ENCODE results near the gene KIAA0753. TPM values are rescaled to one million over a fixed set of nuclear protein-coding genes. Genes with fewer than 3 reads are reported as not detected.
A peak's percentile ranks its signal among the peaks of the same experiment; 100 is the strongest.
"Not testable (repeated sequence)": the region's sequence is repeated elsewhere in the genome, so short reads cannot be mapped to it uniquely, and the experiment has no call there.

Gene KIAA0753
- total and polyA plus RNA-seq, 7 experiments from 2014 or later: 2.6 to 18.4 (median 13.3) TPM

GRCh38 chr17:6577686-6578263, 62.7 kb downstream of the KIAA0753 start:
- peaks cover 11 to 25% (median 19%) of the 10 kb centered on the region in 7 donors for H3K4me1 Mint-ChIP-seq
- H3K36me3 Mint-ChIP-seq: peaks cover 11 to 31% (median 14%) of the 10 kb centered on the region in 5 donors
- no peak overlapping the region for H3K4me3 Mint-ChIP-seq
- H3K27ac ChIP-seq (ENCODE audit: low read depth, low read length): no peak overlapping the region
- ATAC-seq (no peak), DNase-seq (no peak)
- no peaks in the 10 kb centered on the region for H3K27me3 ChIP-seq (ENCODE audit: control insufficient read depth in 2 of 2, insufficient read depth in 2 of 2, low read length in 2 of 2)
- no peaks in the 10 kb centered on the region for H3K9me3 ChIP-seq (ENCODE audit: control insufficient read depth in 2 of 3, low read length in 3 of 3)
- H3K27ac Mint-ChIP-seq: no peak overlapping the region
- ChIA-PET CTCF (no interaction called here), POLR2A (no interaction called here)
- H3K4me3 ChIP-seq (ENCODE audit: low read length): no peak overlapping the region
- peaks cover 0 to 21% (median 0%) of the 10 kb centered on the region in 3 experiments for H3K36me3 ChIP-seq (ENCODE audit: control insufficient read depth in 2 of 3, insufficient read depth in 3 of 3, low read length in 3 of 3)
- no peaks in the 10 kb centered on the region for H3K9me3 Mint-ChIP-seq
- peaks cover 7 to 17% of the 10 kb centered on the region in 2 donors for H3K4me1 ChIP-seq (ENCODE audit: control insufficient read depth in 2 of 2, insufficient read depth in 2 of 2, low read length in 2 of 2)
- no peaks in the 10 kb centered on the region for H3K27me3 Mint-ChIP-seq
- intact Hi-C loops (cut with micrococcal nuclease): no loop called here

- Mint-ChIP-seq H3K27ac (peak overlapping the region in 2 of 9 donors; percentile 38 to 88), H3K27me3 (no peaks in the 10 kb centered on the region), H3K4me3 (peak overlapping the region in 3 of 10 donors; percentile 31 to 72 (median 32)), H3K36me3 (peaks cover 0 to 20% (median 11%) of the 10 kb centered on the region in 5 donors), H3K9me3 (no peaks in the 10 kb centered on the region), H3K4me1 (peaks cover 11 to 25% (median 19%) of the 10 kb centered on the region in 7 donors)
- H3K4me1 ChIP-seq (ENCODE audit: control insufficient read depth in 2 of 2, insufficient read depth in 2 of 2, low read length in 2 of 2): peaks cover 7 to 17% of the 10 kb centered on the region in 2 donors
- H3K4me3 ChIP-seq (ENCODE audit: low read length): no peak overlapping the region
- H3K36me3 ChIP-seq (ENCODE audit: control insufficient read depth in 2 of 3, insufficient read depth in 3 of 3, low read length in 3 of 3): peaks cover 0 to 21% (median 0%) of the 10 kb centered on the region in 3 experiments
- ChIA-PET CTCF (no interaction called here), POLR2A (no interaction called here)
- H3K9me3 ChIP-seq (ENCODE audit: control insufficient read depth in 2 of 3, low read length in 3 of 3): no peaks in the 10 kb centered on the region
- DNase-seq (no peak), ATAC-seq (no peak)
- H3K27me3 ChIP-seq (ENCODE audit: control insufficient read depth in 2 of 2, insufficient read depth in 2 of 2, low read length in 2 of 2): no peaks in the 10 kb centered on the region
- H3K27ac ChIP-seq (ENCODE audit: low read depth, low read length): no peak overlapping the region
- intact Hi-C loops (cut with micrococcal nuclease): no loop called here
Measured at GRCh38 chr17:6576038-6576785, 64.3 kb downstream of the KIAA0753 start.

GRCh38 chr17:6575596-6575988, 64.9 kb downstream of the KIAA0753 start:
- peak overlapping the region in 7 of 10 donors; percentile 22 to 72 (median 35) for H3K4me3 Mint-ChIP-seq
- H3K27ac Mint-ChIP-seq: peak overlapping the region in 6 of 9 donors; percentile 10 to 72 (median 41)
- H3K27me3 Mint-ChIP-seq: no peaks in the 10 kb centered on the region
- peaks cover 7 to 17% of the 10 kb centered on the region in 2 donors for H3K4me1 ChIP-seq (ENCODE audit: control insufficient read depth in 2 of 2, insufficient read depth in 2 of 2, low read length in 2 of 2)
- H3K36me3 ChIP-seq (ENCODE audit: control insufficient read depth in 2 of 3, insufficient read depth in 3 of 3, low read length in 3 of 3): peaks cover 0 to 21% (median 0%) of the 10 kb centered on the region in 3 experiments
- intact Hi-C loops (cut with micrococcal nuclease): no loop called here
- H3K27ac ChIP-seq (ENCODE audit: low read depth, low read length): no peak overlapping the region
- no peak overlapping the region for H3K4me3 ChIP-seq (ENCODE audit: low read length)
- DNase-seq: no peak
- H3K27me3 ChIP-seq (ENCODE audit: control insufficient read depth in 2 of 2, insufficient read depth in 2 of 2, low read length in 2 of 2): no peaks in the 10 kb centered on the region
- ChIA-PET POLR2A (no interaction called here), CTCF (interaction anchor here (0.6 kb wide), 1 partner anchor 44 kb away, joined by 3 read pairs; no protein-coding TSS in a partner anchor)
- peaks cover 11 to 25% (median 19%) of the 10 kb centered on the region in 7 donors for H3K4me1 Mint-ChIP-seq
- no peak for ATAC-seq
- no peaks in the 10 kb centered on the region for H3K9me3 Mint-ChIP-seq
- no peaks in the 10 kb centered on the region for H3K9me3 ChIP-seq (ENCODE audit: control insufficient read depth in 2 of 3, low read length in 3 of 3)
- H3K36me3 Mint-ChIP-seq: peaks cover 0 to 20% (median 11%) of the 10 kb centered on the region in 5 donors

- H3K36me3 ChIP-seq (ENCODE audit: control insufficient read depth in 2 of 3, insufficient read depth in 3 of 3, low read length in 3 of 3): peaks cover 0 to 21% (median 0%) of the 10 kb centered on the region in 3 experiments
- Mint-ChIP-seq H3K27ac (peak overlapping the region in 7 of 9 donors; percentile 10 to 72 (median 44)), H3K27me3 (no peaks in the 10 kb centered on the region), H3K4me1 (peaks cover 11 to 25% (median 19%) of the 10 kb centered on the region in 7 donors), H3K4me3 (peak overlapping the region in 8 of 10 donors; percentile 22 to 72 (median 52)), H3K36me3 (peaks cover 0 to 20% (median 11%) of the 10 kb centered on the region in 5 donors), H3K9me3 (no peaks in the 10 kb centered on the region)
- intact Hi-C loops (cut with micrococcal nuclease): no loop called here
- DNase-seq (peak in 2 of 9 donors; percentile 12 to 72), ATAC-seq (peak; percentile 77)
- H3K9me3 ChIP-seq (ENCODE audit: control insufficient read depth in 2 of 3, low read length in 3 of 3): no peaks in the 10 kb centered on the region
- H3K27me3 ChIP-seq (ENCODE audit: control insufficient read depth in 2 of 2, insufficient read depth in 2 of 2, low read length in 2 of 2): no peaks in the 10 kb centered on the region
- POLR2A ChIA-PET: no interaction called here
- H3K27ac ChIP-seq (ENCODE audit: low read depth, low read length): no peak overlapping the region
- no peak overlapping the region for H3K4me3 ChIP-seq (ENCODE audit: low read length)
- H3K4me1 ChIP-seq (ENCODE audit: control insufficient read depth in 2 of 2, insufficient read depth in 2 of 2, low read length in 2 of 2): peaks cover 7 to 17% of the 10 kb centered on the region in 2 donors
- CTCF ChIA-PET: interaction anchor here (0.6 kb wide), 1 partner anchor 44 kb away, joined by 3 read pairs; no protein-coding TSS in a partner anchor
Measured at GRCh38 chr17:6574687-6575595, 65.6 kb downstream of the KIAA0753 start.

GRCh38 chr17:6573982-6574686, 66.4 kb downstream of the KIAA0753 start:
- no peaks in the 10 kb centered on the region for H3K27me3 ChIP-seq (ENCODE audit: control insufficient read depth in 2 of 2, insufficient read depth in 2 of 2, low read length in 2 of 2)
- POLR2A ChIA-PET: no interaction called here
- H3K27ac Mint-ChIP-seq: peak overlapping the region in 2 of 9 donors; percentile 33 to 82

GRCh38 chr17:6573495-6573894, 67.0 kb downstream of the KIAA0753 start:
- Mint-ChIP-seq H3K36me3 (peaks cover 0 to 15% (median 11%) of the 10 kb centered on the region in 5 donors), H3K4me1 (peaks cover 11 to 25% (median 19%) of the 10 kb centered on the region in 7 donors)
- H3K27ac ChIP-seq (ENCODE audit: low read depth, low read length); H3K27ac Mint-ChIP-seq; ATAC-seq; POLR2A ChIA-PET; H3K4me3 Mint-ChIP-seq; CTCF ChIA-PET; H3K27me3 ChIP-seq (ENCODE audit: control insufficient read depth in 2 of 2, insufficient read depth in 2 of 2, low read length in 2 of 2); H3K9me3 Mint-ChIP-seq; H3K4me3 ChIP-seq (ENCODE audit: low read length); DNase-seq; H3K27me3 Mint-ChIP-seq; intact Hi-C loops (cut with micrococcal nuclease); H3K9me3 ChIP-seq (ENCODE audit: control insufficient read depth in 2 of 3, low read length in 3 of 3): not testable (repeated sequence)
- peaks cover 7 to 17% of the 10 kb centered on the region in 2 donors for H3K4me1 ChIP-seq (ENCODE audit: control insufficient read depth in 2 of 2, insufficient read depth in 2 of 2, low read length in 2 of 2)
- peaks cover 0 to 10% (median 0%) of the 10 kb centered on the region in 3 experiments for H3K36me3 ChIP-seq (ENCODE audit: control insufficient read depth in 2 of 3, insufficient read depth in 3 of 3, low read length in 3 of 3)

More at GRCh38 chr17:6573982-6574686, 66.4 kb downstream of the KIAA0753 start:
- H3K36me3 ChIP-seq (ENCODE audit: control insufficient read depth in 2 of 3, insufficient read depth in 3 of 3, low read length in 3 of 3): peaks cover 0 to 17% (median 0%) of the 10 kb centered on the region in 3 experiments
- Mint-ChIP-seq H3K4me1 (peaks cover 11 to 25% (median 19%) of the 10 kb centered on the region in 7 donors), H3K4me3 (no peak overlapping the region), H3K27me3 (no peaks in the 10 kb centered on the region), H3K36me3 (peaks cover 0 to 20% (median 11%) of the 10 kb centered on the region in 5 donors), H3K9me3 (no peaks in the 10 kb centered on the region)
- intact Hi-C loops (cut with micrococcal nuclease): no loop called here
- CTCF ChIA-PET: no interaction called here
- no peak overlapping the region for H3K27ac ChIP-seq (ENCODE audit: low read depth, low read length)
- peaks cover 7 to 17% of the 10 kb centered on the region in 2 donors for H3K4me1 ChIP-seq (ENCODE audit: control insufficient read depth in 2 of 2, insufficient read depth in 2 of 2, low read length in 2 of 2)
- DNase-seq (no peak), ATAC-seq (no peak)
- no peak overlapping the region for H3K4me3 ChIP-seq (ENCODE audit: low read length)
- H3K9me3 ChIP-seq (ENCODE audit: control insufficient read depth in 2 of 3, low read length in 3 of 3): no peaks in the 10 kb centered on the region

Measured in naive thymus-derived CD4-positive, alpha-beta T cell (primary cell).